ENCODE measurements around the gene MFGE8.

GRCh38 chr15:88906551-88906950, 6.6 kb downstream of the MFGE8 start:
- no peak for TF ChIP-seq CTCF (optimal IDR thresholded peaks at IDR 0.05 in 1 of 3, IDR thresholded peaks at IDR 0.05 in 1 of 3, conservative IDR thresholded peaks at IDR 0.05 in 1 of 3; ENCODE audit: extremely low read depth in 1 of 3, insufficient read depth in 2 of 3, low read length in 3 of 3)
- no peak for TF ChIP-seq EZH2 (IDR thresholded peaks at IDR 0.05; ENCODE audit: low read length)
